IPS-18c (cell line): ENCODE results near the gene GDI1.
A peak's percentile ranks its signal among the peaks of the same experiment; 100 is the strongest.

Source experiments
- H3K4me3 ChIP-seq: 2 replicates; pipeline ENCODE4 v1.7.0; 2013; ENCODE audit warnings: low read depth, mild to moderate bottlenecking, low read length, moderate library complexity; ENCODE audit not compliant: insufficient read depth
- H3K9me3 ChIP-seq: one replicate; pipeline ENCODE4 v1.6.1; 2013; ENCODE audit warnings: mild to moderate bottlenecking, low read length, moderate library complexity; ENCODE audit not compliant: control insufficient read depth, insufficient read depth

GDI1 gene

GRCh38 chrX:154445776-154446175 is 8.8 kb downstream of the GDI1 start:
- no peak overlapping the region for H3K4me3 ChIP-seq
- peaks cover 12% of the 10 kb centered on the region for H3K9me3 ChIP-seq

GRCh38 chrX:154446430-154446829 is 9.5 kb downstream of the GDI1 start:
- Histone ChIP-seq H3K4me3 (no peak overlapping the region), H3K9me3 (peaks cover 14% of the 10 kb centered on the region)

DNA sequence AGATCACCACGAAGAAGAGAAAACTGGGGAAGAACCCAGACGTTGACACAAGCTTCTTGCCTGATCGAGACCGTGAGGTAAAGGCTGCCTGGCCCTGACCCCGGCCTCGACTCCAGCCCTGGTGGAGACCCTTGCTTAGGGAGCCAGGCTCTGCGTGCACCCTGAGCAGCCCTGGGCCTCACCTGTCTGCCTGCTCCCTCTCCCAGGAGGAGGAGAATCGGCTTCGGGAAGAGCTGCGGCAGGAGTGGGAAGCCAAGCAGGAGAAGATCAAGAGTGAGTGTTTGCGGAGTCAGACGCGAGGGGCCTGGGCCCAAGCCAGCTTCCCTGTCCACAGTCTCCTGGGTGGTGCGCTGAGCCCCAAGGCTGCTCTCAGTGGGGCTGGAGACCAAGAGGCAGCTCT is 11.5 kb downstream of the GDI1 start:
- Histone ChIP-seq H3K9me3 (peaks cover 12% of the 10 kb centered on the region), H3K4me3 (no peak overlapping the region)

DNA sequence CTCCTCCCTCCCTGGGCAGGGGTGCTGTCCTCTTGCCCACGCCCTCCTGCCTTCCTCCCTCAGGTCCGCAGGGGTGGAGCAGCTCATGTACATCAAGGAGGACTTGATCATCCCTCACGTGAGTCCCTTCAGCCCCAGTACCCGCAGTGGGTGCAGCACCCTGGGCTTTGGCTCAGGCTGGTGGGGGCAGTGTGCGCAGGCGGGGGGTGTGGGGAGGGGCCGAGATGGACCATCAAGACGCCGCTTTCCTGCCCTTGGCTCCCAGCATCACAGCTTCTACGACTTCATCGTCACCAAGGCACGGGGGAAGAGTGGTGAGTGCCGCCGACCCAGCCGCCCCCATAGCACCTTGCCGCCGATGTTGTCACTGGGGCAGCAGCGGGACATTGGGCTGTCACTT is 12.7 kb downstream of the GDI1 start:
- no peak overlapping the region for H3K4me3 ChIP-seq
- H3K9me3 ChIP-seq, result peaks cover 12% of the 10 kb centered on the region

- H3K4me3 ChIP-seq, result no peak overlapping the region
- peaks cover 17% of the 10 kb centered on the region for H3K9me3 ChIP-seq
Observed at GRCh38 chrX:154450312-154450711, 13.4 kb downstream of the GDI1 start.

DNA sequence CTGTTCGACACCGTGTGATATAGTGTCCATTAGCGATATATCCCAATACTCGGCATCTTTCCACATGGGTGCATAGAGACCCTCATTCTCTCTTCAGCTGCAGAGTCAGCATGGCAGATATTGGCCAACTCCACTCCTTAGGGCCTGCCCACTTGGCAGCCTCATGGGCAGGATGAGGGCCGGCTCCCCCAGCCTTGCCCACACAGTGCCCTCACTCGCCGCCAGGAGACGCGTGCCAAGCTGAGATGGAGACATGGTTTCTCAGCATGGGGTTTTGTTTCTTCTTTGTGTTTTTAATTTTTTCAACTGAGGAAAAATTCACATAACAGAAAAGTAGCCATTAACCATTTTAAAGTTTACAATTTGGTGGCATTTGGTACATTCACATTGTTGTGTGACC is 15.9 kb downstream of the GDI1 start:
- peaks cover 26% of the 10 kb centered on the region for H3K9me3 ChIP-seq
- no peak overlapping the region for H3K4me3 ChIP-seq

GRCh38 chrX:154457491-154458115 is 20.6 kb downstream of the GDI1 start:
- H3K4me3 ChIP-seq, result peak overlapping the region; percentile 20; the same call in 1 of the 2 replicates

GRCh38 chrX:154458116-154458953 is 21.4 kb downstream of the GDI1 start, which contains the start of gene PLXNA3:
TSS of gene PLXNA3 (plus strand) at chrX:154458281. CDS start at chrX:154460184, 1,903 bp downstream.
- H3K9me3 ChIP-seq, result peaks cover 21% of the 10 kb centered on the region
- H3K4me3 ChIP-seq, result peak within 1 kb of the TSS; percentile 53

More at GRCh38 chrX:154457491-154458115, 20.6 kb downstream of the GDI1 start:
- peaks cover 20% of the 10 kb centered on the region for H3K9me3 ChIP-seq

- H3K9me3 ChIP-seq, result peaks cover 21% of the 10 kb centered on the region
- H3K4me3 ChIP-seq, result peak overlapping the region; percentile 53
Observed at GRCh38 chrX:154458954-154459778, 22.2 kb downstream of the GDI1 start.

DNA sequence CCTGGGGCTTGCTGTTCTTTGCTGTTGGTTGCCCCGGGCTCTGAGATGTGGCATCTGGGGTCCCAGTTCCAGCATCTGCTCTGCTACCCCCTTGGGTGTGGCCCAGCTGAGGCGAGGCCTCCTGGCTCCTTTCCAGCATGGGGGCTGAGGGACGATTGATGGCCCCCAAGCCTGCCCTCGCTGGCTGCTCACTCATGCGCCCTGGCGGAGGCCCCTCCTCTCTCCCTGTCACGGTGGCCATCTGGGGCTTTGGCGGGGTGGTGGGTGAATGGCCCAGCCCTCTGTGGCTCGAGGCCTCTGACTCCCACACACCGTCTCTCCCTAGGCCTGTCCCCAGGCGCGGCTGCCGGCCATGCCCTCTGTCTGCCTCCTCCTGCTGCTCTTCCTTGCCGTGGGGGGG is 22.9 kb downstream of the GDI1 start:
- peak overlapping the region; percentile 15; the same call in 1 of the 2 replicates for H3K4me3 ChIP-seq

GRCh38 chrX:154460326-154460725 is 23.4 kb downstream of the GDI1 start:
- peak overlapping the region; percentile 15; the same call in 1 of the 2 replicates for H3K4me3 ChIP-seq

More for the DNA sequence above, 22.9 kb downstream of the GDI1 start:
- peaks cover 21% of the 10 kb centered on the region for H3K9me3 ChIP-seq

DNA sequence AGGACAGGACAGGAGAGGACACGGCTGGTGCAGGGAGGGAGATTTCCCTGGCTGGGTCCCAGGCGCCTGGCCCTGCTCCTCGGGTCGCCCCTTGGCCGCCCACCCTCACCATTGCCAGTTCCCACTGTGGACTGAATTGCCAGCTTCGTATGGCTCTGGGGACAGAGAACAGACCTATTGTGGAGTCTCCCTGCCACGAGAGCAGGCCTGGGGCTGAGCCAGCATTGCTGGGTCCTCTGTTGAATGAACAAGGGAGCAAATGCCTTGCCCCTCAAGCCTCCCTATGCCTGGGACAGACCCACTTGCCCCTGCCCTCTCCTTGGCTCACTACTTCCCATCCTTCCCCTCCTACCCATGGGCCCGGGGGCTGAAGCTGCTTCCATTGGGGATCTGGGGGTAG is 25.4 kb downstream of the GDI1 start:
- peaks cover 13% of the 10 kb centered on the region for H3K9me3 ChIP-seq
- no peak overlapping the region for H3K4me3 ChIP-seq

More at GRCh38 chrX:154460326-154460725, 23.4 kb downstream of the GDI1 start:
- H3K9me3 ChIP-seq, result peaks cover 17% of the 10 kb centered on the region

DNA sequence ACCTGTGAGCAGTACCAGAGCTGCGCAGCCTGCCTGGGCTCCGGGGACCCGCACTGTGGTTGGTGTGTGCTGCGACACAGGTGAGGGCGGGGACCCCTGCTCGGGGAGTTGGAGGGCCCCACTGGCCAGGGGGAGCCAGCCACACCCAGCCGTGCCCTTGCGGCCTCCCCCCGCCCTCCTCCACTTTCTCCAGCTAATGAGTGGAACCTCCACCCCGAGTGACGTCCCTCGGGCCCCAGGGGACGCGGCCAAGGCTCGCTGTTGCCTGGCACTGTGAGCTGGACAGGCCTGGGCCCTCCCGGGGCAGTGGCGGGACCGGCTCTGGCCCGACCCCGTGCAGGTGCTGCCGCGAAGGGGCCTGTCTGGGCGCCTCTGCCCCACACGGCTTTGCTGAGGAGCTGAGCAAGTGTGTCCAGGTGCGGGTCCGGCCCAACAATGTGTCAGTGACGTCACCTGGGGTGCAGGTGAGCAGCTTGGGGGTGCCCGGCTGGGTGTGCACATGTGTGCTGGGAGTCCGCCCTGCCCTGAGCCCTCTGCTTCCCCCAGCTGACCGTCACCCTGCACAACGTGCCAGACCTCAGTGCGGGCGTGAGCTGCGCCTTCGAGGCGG is 26.8 kb downstream of the GDI1 start:
- H3K4me3 ChIP-seq, result no peak overlapping the region
- H3K9me3 ChIP-seq, result peaks cover 14% of the 10 kb centered on the region

GRCh38 chrX:154464806-154465365 is 27.9 kb downstream of the GDI1 start:
- Histone ChIP-seq H3K4me3 (no peak overlapping the region), H3K9me3 (peaks cover 12% of the 10 kb centered on the region)

DNA sequence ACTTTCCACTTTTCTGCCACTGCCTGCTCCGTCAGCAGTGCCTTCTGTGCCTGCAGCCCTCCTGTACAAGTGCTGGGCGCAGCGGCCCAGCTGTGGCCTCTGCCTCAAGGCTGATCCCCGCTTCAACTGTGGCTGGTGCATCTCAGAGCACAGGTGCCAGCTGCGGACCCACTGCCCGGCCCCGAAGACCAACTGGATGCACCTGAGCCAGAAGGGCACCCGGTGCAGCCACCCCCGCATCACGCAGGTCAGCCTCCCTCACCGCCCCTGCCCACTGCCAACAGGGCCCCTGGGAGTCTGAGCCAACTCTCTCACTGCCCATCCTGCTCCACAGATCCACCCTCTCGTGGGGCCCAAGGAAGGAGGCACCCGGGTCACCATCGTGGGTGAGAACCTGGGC is 28.6 kb downstream of the GDI1 start:
- Histone ChIP-seq H3K4me3 (no peak overlapping the region), H3K9me3 (peaks cover 12% of the 10 kb centered on the region)

DNA sequence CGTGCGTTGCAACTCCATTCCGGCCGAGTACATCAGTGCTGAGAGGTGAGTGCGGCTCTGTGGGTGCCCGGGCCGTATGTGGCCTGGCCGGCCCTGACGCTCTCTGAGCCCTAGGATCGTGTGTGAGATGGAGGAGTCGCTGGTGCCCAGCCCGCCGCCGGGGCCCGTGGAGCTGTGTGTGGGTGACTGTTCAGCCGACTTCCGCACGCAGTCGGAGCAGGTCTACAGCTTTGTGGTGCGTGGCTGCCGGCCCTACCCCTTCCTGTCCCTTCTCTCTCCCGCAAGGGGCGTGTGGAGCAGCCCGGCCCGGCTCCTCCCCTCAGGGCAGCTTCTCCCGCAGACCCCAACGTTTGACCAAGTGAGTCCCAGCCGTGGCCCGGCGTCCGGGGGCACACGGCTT is 29.1 kb downstream of the GDI1 start:
- peaks cover 12% of the 10 kb centered on the region for H3K9me3 ChIP-seq

GRCh38 chrX:154466907-154467306 is 30.0 kb downstream of the GDI1 start:
- H3K9me3 ChIP-seq, result peaks cover 14% of the 10 kb centered on the region
- H3K4me3 ChIP-seq, result no peak overlapping the region

More for the DNA sequence above, 29.1 kb downstream of the GDI1 start:
- no peak overlapping the region for H3K4me3 ChIP-seq
